HG03135 (cell line): ENCODE measurements around the gene ATP6AP1.
"Not testable (repeated sequence)": the region's sequence is repeated elsewhere in the genome, so short reads cannot be mapped to it uniquely, and the experiment has no call there.

Source experiments
- ATAC-seq: cut with Tn5 transposase; IDR thresholded peaks from one replicate; pipeline ENCODE4 v1.9.1; 2021; ENCODE audit warnings: mild to moderate bottlenecking, moderate library complexity; ENCODE audit not compliant: unreplicated experiment

Gene ATP6AP1

DNA sequence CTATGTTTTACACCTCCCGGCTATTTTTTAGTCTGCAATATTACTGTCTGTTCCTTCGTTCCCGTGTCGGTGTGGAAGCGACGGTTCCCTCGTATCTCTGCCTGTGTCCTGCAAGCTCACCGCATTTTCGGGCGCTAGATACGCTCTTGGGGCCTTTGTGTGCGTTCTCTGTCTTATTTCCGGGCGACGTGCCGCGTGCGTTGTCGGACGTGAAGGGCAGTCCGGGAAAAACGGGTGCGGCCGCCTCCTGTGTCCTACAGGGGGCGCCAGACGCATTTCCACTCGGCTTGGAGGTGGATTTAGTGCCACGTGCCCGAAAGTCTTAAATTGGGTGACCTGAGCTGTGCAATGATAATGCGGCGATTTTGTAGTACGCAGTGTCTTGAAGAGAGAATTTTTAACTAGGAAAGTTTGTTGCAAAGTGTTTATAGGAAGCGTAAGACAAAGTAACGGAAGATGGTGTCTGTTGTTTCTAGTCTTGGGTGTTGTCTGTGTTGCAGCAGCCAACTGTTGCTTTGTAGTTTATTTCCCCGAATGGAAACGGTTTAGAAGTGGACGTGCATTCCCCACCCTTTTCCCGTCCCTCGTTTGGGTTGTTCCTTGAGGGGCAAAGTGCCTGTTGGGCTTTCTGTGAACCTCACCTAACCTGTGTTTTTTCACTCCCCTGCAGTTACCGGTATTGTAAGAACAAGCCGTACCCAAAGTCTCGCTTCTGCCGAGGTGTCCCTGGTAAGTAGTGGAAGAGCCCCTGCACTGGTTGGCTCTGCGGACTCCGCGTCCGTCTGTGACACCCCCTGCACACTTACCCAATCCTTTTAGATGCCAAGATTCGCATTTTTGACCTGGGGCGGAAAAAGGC lies 29.6 kb upstream of the ATP6AP1 start:
- ATAC-seq: peak; percentile 22

GRCh38 chrX:154399527-154400368 lies 28.7 kb upstream of the ATP6AP1 start:
- no peak for ATAC-seq

- ATAC-seq: not testable (repeated sequence)
Observed at GRCh38 chrX:154400369-154400817, 28.1 kb upstream of the ATP6AP1 start.

GRCh38 chrX:154401045-154401799 lies 27.3 kb upstream of the ATP6AP1 start:
- ATAC-seq: no peak

DNA sequence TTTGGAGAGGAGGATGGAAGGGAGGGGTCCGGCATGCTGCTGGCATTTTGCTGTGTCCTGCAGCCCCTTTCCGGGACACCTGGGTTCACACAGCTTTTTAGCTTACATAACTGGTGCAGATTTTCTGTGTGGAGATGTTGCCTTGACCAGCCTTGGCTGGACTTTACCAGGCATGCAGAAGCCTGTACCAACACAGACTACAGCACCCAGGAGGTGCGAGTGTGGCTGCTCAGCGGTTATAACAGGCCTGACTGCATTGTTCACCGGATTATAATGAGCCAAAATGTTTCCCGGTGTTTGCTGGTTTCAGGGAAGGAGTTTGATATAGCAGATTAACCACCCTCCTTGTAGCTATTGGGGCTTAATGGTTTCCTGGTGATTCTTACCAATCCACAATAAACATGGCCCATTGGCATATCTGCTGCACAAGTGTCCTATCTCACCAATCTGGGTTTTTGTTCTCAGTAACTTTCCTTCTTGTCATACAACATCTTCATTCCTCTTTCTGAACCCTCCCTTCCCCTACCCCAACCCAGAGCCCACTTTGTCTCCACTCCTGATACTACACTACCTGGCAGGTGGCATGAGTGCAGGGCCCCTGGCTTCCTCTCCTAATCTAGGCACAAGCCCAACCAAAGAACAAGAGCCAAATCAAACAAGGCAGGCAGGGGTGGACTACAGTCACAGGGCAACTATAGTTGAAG lies 26.4 kb upstream of the ATP6AP1 start:
- no peak for ATAC-seq

GRCh38 chrX:154402622-154403127 lies 25.8 kb upstream of the ATP6AP1 start:
- ATAC-seq: no peak

GRCh38 chrX:154403192-154403591 lies 25.3 kb upstream of the ATP6AP1 start:
- no peak for ATAC-seq

DNA sequence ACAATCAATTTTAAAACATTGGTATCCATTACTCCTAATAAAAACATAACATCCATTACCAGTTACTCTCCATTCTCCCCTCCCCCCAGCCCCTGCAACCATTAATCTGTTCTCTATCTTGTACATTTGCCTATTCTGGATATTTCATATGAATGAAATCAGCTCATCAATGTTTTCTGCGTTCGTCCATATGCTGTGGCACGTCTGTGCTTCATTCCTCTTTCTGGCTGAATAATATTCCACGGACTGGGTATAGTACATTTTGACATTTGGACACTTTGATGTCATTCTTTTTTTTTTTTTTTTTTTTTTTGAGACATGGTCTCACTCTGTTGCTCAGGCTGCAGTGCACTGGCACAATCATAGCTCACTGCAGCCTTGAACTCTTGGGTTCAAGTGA lies 24.6 kb upstream of the ATP6AP1 start:
- ATAC-seq: no peak

- ATAC-seq: no peak
Observed at GRCh38 chrX:154404625-154405192, 23.8 kb upstream of the ATP6AP1 start.

DNA sequence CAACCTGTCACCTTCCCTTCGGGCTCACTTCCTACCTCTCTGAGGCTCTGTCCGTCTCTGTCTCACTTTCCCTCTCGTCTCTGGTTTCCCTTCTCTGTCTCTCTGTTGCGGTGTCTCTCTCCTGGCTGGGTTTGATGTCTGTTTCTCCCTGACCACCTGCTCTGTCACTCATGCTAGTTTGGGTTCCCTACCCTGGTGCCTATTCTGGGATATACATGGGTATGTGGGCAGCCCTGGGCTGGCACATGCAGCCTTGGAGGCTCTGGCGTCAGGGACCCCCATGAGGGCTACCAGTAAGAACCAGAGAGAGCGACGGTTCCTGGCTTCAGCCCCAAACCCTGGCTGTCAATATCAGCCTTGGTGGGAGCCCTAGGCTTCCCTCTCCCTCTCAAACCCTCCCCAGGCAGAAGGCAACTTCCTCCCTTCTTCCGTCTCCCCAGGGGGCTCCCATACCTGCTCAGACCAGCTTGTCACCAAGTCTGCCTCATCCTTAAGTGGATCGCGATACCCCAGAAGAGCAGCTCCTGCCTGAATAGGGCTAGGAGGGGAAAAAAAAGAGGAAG lies 19.7 kb upstream of the ATP6AP1 start:
- ATAC-seq: no peak

- ATAC-seq: no peak
Observed at GRCh38 chrX:154409222-154409871, 19.1 kb upstream of the ATP6AP1 start, which contains the start of gene DNASE1L1. TSS of gene DNASE1L1 (minus strand) at chrX:154409254. CDS start at chrX:154405568, 3,686 bp downstream.

DNA sequence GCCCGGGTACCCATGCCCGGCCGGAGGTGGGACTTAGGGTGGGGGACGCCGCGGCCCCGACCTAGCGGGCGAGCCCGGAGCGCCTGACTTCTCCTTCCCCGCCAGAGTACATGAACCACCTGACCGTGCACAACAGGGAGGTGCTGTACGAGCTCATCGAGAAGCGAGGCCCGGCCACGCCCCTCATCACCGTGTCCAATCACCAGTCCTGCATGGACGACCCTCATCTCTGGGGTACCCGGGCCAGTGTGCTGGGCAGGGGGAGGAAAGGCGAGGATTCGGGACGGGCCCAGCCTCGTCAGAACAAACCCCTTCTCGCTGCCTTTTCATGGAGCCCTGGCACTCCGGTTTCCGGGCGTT lies 16.5 kb upstream of the ATP6AP1 start:
- peak; percentile 51 for ATAC-seq

DNA sequence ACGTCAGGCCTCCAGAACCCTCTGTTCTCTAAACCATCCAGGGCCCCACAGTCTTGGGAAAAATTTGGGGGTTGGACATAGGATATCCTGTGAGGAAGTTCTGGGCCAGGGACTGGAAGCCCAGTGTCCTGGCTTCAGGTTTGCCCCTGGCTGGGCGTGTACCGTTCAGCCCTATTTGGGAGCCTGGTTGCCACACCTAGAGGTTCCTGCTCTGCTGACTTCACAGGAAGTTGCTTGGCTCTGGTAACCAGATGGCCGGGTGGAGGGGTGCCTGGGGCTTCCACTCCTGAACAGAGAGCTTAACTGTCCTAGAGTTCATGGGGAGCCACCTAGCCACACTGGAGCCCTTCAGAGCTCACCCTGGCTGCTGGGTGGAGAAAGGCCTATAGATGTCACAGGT lies 16.0 kb upstream of the ATP6AP1 start:
- no peak for ATAC-seq

- no peak for ATAC-seq
Observed at GRCh38 chrX:154413142-154413541, 15.3 kb upstream of the ATP6AP1 start.

GRCh38 chrX:154417157-154417556 lies 11.3 kb upstream of the ATP6AP1 start:
- ATAC-seq: no peak

GRCh38 chrX:154419189-154419588 lies 9.3 kb upstream of the ATP6AP1 start:
- no peak for ATAC-seq

DNA sequence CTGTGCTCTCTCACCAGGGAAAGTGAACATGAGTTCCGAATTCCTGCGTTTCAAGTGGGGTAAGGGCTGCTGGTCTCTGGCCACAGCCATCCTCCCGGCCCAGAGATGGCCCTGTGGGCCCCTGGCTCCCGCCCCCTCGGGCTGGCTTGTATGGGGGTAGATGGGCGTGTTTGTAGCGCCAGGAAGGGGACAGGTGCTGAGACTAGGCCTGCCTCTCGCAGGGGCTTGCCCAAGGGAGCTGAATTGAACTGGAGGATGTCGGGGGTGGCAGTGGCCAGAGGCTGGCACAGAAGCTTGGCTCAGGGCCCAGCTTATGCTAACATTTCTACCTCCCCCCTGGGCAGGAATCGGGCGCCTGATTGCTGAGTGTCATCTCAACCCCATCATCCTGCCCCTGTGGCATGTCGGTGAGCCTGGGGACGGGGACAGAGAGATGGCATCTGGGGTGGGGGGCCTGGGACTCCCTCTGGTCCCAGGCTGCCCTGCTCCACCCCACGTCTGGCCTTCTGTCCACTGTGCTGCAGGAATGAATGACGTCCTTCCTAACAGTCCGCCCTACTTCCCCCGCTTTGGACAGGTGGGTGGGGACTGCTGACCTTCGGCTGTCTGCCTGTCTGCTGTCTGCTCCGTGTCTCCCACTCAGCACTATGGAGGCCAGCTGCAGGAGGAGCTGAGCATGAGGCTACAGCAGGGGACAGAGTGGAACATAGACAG lies 8.6 kb upstream of the ATP6AP1 start:
- no peak for ATAC-seq

DNA sequence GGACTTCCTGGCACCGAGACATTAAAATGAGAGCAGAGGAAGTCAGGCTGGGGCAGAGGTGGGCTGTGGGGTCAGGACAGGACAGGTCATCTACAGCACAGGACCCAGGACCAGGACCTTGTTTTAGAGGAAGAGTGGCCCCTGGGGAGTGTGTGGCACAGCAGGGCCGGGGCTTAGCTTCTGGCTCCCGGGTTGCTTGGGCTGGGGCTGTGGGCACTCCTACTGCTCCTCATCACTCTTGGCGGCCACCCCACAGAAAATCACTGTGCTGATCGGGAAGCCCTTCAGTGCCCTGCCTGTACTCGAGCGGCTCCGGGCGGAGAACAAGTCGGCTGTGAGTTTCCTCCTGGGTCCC lies 8.1 kb upstream of the ATP6AP1 start:
- no peak for ATAC-seq
